ENCODE results near the gene CDK19.

DNA sequence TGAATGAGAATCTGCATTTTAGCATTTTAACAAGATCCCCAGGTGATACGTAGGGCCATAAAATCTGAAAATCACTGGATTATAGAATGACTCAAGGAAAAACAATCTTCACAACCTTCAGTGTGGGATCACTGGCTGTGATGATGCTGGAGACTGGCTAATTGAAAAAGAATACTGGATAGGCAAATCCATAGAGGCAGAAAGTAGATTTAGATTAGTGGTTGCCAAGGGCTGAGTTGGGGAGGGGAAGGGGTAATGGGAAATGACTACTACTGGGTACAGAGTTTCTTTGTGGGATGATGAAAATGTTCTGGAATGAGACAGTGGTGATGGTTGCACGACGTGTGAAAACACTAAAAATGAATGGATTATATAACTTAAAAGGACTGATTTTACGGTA, 84.1 kb downstream of the CDK19 start:
- TF ChIP-seq, protein P1, sequence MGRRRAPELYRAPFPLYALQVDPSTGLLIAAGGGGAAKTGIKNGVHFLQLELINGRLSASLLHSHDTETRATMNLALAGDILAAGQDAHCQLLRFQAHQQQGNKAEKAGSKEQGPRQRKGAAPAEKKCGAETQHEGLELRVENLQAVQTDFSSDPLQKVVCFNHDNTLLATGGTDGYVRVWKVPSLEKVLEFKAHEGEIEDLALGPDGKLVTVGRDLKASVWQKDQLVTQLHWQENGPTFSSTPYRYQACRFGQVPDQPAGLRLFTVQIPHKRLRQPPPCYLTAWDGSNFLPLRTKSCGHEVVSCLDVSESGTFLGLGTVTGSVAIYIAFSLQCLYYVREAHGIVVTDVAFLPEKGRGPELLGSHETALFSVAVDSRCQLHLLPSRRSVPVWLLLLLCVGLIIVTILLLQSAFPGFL (CRISPR knock-in tag; IDR thresholded peaks at IDR 0.05; ENCODE audit: borderline replicate concordance) = no peak
- TF ChIP-seq CTCF (IDR thresholded peaks at IDR 0.05) (no peak), FOXP1 (CRISPR knock-in tag; IDR thresholded peaks at IDR 0.05; ENCODE audit: borderline replicate concordance) (no peak), ZNF423 (CRISPR knock-in tag; IDR thresholded peaks at IDR 0.05) (no peak), RELA (CRISPR knock-in tag; IDR thresholded peaks at IDR 0.05; ENCODE audit: borderline replicate concordance) (no peak), CREB1 (CRISPR knock-in tag; IDR thresholded peaks at IDR 0.05) (no peak), GABPB1 (CRISPR knock-in tag; IDR thresholded peaks at IDR 0.05) (no peak), STAT6 (CRISPR knock-in tag; conservative IDR thresholded peaks at IDR 0.05; ENCODE audit: low read depth) (no peak), FOXJ3 (CRISPR knock-in tag; IDR thresholded peaks at IDR 0.05; ENCODE audit: borderline replicate concordance) (no peak), HMGXB4 (CRISPR knock-in tag; IDR thresholded peaks at IDR 0.05) (no peak)
- TF ChIP-seq, protein P2, sequence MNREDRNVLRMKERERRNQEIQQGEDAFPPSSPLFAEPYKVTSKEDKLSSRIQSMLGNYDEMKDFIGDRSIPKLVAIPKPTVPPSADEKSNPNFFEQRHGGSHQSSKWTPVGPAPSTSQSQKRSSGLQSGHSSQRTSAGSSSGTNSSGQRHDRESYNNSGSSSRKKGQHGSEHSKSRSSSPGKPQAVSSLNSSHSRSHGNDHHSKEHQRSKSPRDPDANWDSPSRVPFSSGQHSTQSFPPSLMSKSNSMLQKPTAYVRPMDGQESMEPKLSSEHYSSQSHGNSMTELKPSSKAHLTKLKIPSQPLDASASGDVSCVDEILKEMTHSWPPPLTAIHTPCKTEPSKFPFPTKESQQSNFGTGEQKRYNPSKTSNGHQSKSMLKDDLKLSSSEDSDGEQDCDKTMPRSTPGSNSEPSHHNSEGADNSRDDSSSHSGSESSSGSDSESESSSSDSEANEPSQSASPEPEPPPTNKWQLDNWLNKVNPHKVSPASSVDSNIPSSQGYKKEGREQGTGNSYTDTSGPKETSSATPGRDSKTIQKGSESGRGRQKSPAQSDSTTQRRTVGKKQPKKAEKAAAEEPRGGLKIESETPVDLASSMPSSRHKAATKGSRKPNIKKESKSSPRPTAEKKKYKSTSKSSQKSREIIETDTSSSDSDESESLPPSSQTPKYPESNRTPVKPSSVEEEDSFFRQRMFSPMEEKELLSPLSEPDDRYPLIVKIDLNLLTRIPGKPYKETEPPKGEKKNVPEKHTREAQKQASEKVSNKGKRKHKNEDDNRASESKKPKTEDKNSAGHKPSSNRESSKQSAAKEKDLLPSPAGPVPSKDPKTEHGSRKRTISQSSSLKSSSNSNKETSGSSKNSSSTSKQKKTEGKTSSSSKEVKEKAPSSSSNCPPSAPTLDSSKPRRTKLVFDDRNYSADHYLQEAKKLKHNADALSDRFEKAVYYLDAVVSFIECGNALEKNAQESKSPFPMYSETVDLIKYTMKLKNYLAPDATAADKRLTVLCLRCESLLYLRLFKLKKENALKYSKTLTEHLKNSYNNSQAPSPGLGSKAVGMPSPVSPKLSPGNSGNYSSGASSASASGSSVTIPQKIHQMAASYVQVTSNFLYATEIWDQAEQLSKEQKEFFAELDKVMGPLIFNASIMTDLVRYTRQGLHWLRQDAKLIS (CRISPR knock-in tag; IDR thresholded peaks at IDR 0.05; ENCODE audit: borderline replicate concordance) = no peak
- TF ChIP-seq, protein P3, sequence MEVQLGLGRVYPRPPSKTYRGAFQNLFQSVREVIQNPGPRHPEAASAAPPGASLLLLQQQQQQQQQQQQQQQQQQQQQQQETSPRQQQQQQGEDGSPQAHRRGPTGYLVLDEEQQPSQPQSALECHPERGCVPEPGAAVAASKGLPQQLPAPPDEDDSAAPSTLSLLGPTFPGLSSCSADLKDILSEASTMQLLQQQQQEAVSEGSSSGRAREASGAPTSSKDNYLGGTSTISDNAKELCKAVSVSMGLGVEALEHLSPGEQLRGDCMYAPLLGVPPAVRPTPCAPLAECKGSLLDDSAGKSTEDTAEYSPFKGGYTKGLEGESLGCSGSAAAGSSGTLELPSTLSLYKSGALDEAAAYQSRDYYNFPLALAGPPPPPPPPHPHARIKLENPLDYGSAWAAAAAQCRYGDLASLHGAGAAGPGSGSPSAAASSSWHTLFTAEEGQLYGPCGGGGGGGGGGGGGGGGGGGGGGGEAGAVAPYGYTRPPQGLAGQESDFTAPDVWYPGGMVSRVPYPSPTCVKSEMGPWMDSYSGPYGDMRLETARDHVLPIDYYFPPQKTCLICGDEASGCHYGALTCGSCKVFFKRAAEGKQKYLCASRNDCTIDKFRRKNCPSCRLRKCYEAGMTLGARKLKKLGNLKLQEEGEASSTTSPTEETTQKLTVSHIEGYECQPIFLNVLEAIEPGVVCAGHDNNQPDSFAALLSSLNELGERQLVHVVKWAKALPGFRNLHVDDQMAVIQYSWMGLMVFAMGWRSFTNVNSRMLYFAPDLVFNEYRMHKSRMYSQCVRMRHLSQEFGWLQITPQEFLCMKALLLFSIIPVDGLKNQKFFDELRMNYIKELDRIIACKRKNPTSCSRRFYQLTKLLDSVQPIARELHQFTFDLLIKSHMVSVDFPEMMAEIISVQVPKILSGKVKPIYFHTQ (CRISPR knock-in tag; IDR thresholded peaks at IDR 0.05) = no peak
- TF ChIP-seq, protein P4, sequence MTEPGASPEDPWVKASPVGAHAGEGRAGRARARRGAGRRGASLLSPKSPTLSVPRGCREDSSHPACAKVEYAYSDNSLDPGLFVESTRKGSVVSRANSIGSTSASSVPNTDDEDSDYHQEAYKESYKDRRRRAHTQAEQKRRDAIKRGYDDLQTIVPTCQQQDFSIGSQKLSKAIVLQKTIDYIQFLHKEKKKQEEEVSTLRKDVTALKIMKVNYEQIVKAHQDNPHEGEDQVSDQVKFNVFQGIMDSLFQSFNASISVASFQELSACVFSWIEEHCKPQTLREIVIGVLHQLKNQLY (CRISPR knock-in tag; IDR thresholded peaks at IDR 0.05) = no peak
- TF ChIP-seq, protein P5, sequence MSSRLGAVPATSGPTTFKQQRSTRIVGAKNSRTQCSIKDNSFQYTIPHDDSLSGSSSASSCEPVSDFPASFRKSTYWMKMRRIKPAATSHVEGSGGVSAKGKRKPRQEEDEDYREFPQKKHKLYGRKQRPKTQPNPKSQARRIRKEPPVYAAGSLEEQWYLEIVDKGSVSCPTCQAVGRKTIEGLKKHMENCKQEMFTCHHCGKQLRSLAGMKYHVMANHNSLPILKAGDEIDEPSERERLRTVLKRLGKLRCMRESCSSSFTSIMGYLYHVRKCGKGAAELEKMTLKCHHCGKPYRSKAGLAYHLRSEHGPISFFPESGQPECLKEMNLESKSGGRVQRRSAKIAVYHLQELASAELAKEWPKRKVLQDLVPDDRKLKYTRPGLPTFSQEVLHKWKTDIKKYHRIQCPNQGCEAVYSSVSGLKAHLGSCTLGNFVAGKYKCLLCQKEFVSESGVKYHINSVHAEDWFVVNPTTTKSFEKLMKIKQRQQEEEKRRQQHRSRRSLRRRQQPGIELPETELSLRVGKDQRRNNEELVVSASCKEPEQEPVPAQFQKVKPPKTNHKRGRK (CRISPR knock-in tag; IDR thresholded peaks at IDR 0.05; ENCODE audit: borderline replicate concordance) = no peak

All from WTC11 (cell line).